Natural killer cell (primary cell): ENCODE results near the gene SORCS2. TPM values are rescaled to one million over a fixed set of nuclear protein-coding genes. Genes with fewer than 3 reads are reported as not detected.

ENCODE experiments used
- ATAC-seq, 3 donors: fragments of 150-1000 bp in 2 of 3; fragments of 200-7000 bp in 1 of 3; cut with Tn5 transposase; 1 replicate in 1 of 3; 2 replicates in 2 of 3; pipeline ENCODE4 v1.10.0; 2021; ENCODE audit warnings: mild to moderate bottlenecking in 2 of 3, moderate library complexity in 2 of 3
- DNase-seq, 2 donors: peaks; one replicate each; pipeline versions ENCODE4 v3.0.0 to v3.0.0-alpha.2; 2013 to 2021; ENCODE audit warnings: mixed read lengths in 1 of 2
- H3K27ac ChIP-seq: one replicate; pipeline ENCODE4 v1.5.1; 2013; ENCODE audit warnings: mild to moderate bottlenecking, low read length
- H3K27me3 ChIP-seq: one replicate; pipeline ENCODE4 v1.6.1; 2013; ENCODE audit warnings: low read length; ENCODE audit not compliant: control insufficient read depth, insufficient read depth
- H3K36me3 ChIP-seq: one replicate; pipeline ENCODE4 v1.6.1; 2013; ENCODE audit warnings: low read length; ENCODE audit not compliant: control insufficient read depth, insufficient read depth
- H3K4me1 ChIP-seq: one replicate; pipeline ENCODE4 v1.6.1; 2013; ENCODE audit warnings: low read length; ENCODE audit not compliant: control insufficient read depth, insufficient read depth
- H3K4me3 ChIP-seq: one replicate; pipeline ENCODE4 v1.5.1; 2013; ENCODE audit warnings: low read length
- H3K9me3 ChIP-seq: one replicate; pipeline ENCODE4 v1.6.1; 2013; ENCODE audit warnings: low read length; ENCODE audit not compliant: control insufficient read depth, insufficient read depth
- H3K27ac Mint-ChIP-seq, 2 donors: one replicate each; pipeline ENCODE4 v1.8.0; 2022; ENCODE audit warnings: mild to moderate bottlenecking in 2 of 2, mixed read lengths in 2 of 2, moderate library complexity in 1 of 2
- H3K27me3 Mint-ChIP-seq, 2 donors: one replicate each; pipeline ENCODE4 v1.8.0; 2022; ENCODE audit warnings: low read depth in 2 of 2, mixed read lengths in 2 of 2
- H3K36me3 Mint-ChIP-seq: one replicate; pipeline ENCODE4 v1.8.0; 2022; ENCODE audit warnings: mixed read lengths
- H3K4me1 Mint-ChIP-seq, 2 donors: one replicate each; pipeline ENCODE4 v1.8.0; 2022; ENCODE audit warnings: mixed read lengths in 2 of 2
- H3K4me3 Mint-ChIP-seq: one replicate; pipeline ENCODE4 v1.8.0; 2022; ENCODE audit warnings: mild to moderate bottlenecking, moderate library complexity, mixed read lengths
- H3K9me3 Mint-ChIP-seq, 2 donors: one replicate each; pipeline ENCODE4 v1.8.0; 2022; ENCODE audit warnings: mixed read lengths in 2 of 2
- CTCF ChIP-seq: fragments of 200-600 bp; IDR thresholded peaks from one replicate; pipeline ENCODE4 v1.8.0; 2022; ENCODE audit warnings: antibody characterized with exemption
- WGBS: methylation state at CpG from one replicate; pipeline ENCODE4 v1.1.7; 2013; ENCODE audit warnings: missing lambda C conversion rate; ENCODE audit not compliant: insufficient coverage; 5-methylcytosine and 5-hydroxymethylcytosine counted together
- intact Hi-C: fragments of 100-400 bp; cut with micrococcal nuclease; formaldehyde crosslinking; loops from one replicate; pipeline ENCODE4 v1.14.2; 2022
- total RNA-seq, 4 donors: library from RNA; stranded (reverse); fragments of 120-200 nt in 1 of 4; gene quantifications; one replicate each; pipeline versions ENCODE4 v1.2.3 to v1.2.4, GENCODE V29; 2013 to 2022

SORCS2 gene
- total RNA-seq, 3 donors from 2014 or later (not counting 1 experiment from before 2014, with no cell fraction given): 1.2 to 2.5 (median 1.4) TPM

- Histone ChIP-seq H3K27ac (no peak overlapping the region), H3K27me3 (no peaks in the 10 kb centered on the region), H3K4me3 (no peak overlapping the region), H3K4me1 (no peaks in the 10 kb centered on the region), H3K9me3 (no peaks in the 10 kb centered on the region), H3K36me3 (no peaks in the 10 kb centered on the region)
- no peak overlapping the region for H3K4me3 Mint-ChIP-seq
- H3K36me3 Mint-ChIP-seq: no peaks in the 10 kb centered on the region
- H3K27ac Mint-ChIP-seq: no peak overlapping the region
- H3K9me3 Mint-ChIP-seq: no peaks in the 10 kb centered on the region
- peaks cover 0 to 14% of the 10 kb centered on the region in 2 donors for H3K4me1 Mint-ChIP-seq
- no peak for DNase-seq
- peaks cover 18% of the 10 kb centered on the region in 2 donors for H3K27me3 Mint-ChIP-seq
- TF ChIP-seq CTCF: no peak
- intact Hi-C loops: no loop called here
- 45% methylated on average over 17 of the region's 20 CpGs for WGBS
- no peak for ATAC-seq
Observed at GRCh38 chr4:7281691-7282665, 89.6 kb downstream of the SORCS2 start.

GRCh38 chr4:7282786-7283440 lies 90.6 kb downstream of the SORCS2 start:
- Histone ChIP-seq H3K9me3 (no peaks in the 10 kb centered on the region), H3K4me3 (no peak overlapping the region), H3K36me3 (no peaks in the 10 kb centered on the region), H3K27ac (no peak overlapping the region), H3K27me3 (no peaks in the 10 kb centered on the region), H3K4me1 (no peaks in the 10 kb centered on the region)
- TF ChIP-seq CTCF: no peak
- peaks cover 21 to 22% of the 10 kb centered on the region in 2 donors for H3K27me3 Mint-ChIP-seq
- DNase-seq: no peak
- no peak for ATAC-seq
- WGBS: 83% methylated on average over 8 of the region's 8 CpGs
- H3K4me1 Mint-ChIP-seq: peaks cover 0 to 14% of the 10 kb centered on the region in 2 donors
- no peaks in the 10 kb centered on the region for H3K36me3 Mint-ChIP-seq
- no peak overlapping the region for H3K27ac Mint-ChIP-seq
- H3K4me3 Mint-ChIP-seq: no peak overlapping the region
- no peaks in the 10 kb centered on the region for H3K9me3 Mint-ChIP-seq
- intact Hi-C loops: no loop called here

GRCh38 chr4:7285244-7286094 lies 93.1 kb downstream of the SORCS2 start:
- Mint-ChIP-seq H3K9me3 (no peaks in the 10 kb centered on the region), H3K4me1 (peaks cover 0 to 14% of the 10 kb centered on the region in 2 donors), H3K36me3 (no peaks in the 10 kb centered on the region), H3K27ac (no peak overlapping the region), H3K4me3 (no peak overlapping the region), H3K27me3 (peaks cover 23% of the 10 kb centered on the region in 2 donors)
- WGBS: 79% methylated on average over 34 of the region's 34 CpGs
- Histone ChIP-seq H3K4me1 (no peaks in the 10 kb centered on the region), H3K27me3 (no peaks in the 10 kb centered on the region), H3K27ac (no peak overlapping the region), H3K4me3 (no peak overlapping the region), H3K36me3 (no peaks in the 10 kb centered on the region), H3K9me3 (no peaks in the 10 kb centered on the region)
- intact Hi-C loops: no loop called here
- DNase-seq (no peak), ATAC-seq (no peak)
- TF ChIP-seq CTCF: no peak
